ENCODE data around the gene SPINK4. TPM values are rescaled to one million over a fixed set of nuclear protein-coding genes. Genes with fewer than 3 reads are reported as not detected.

Gene SPINK4
- total RNA-seq, 2 donors from 2014 or later, result not detected

DNA sequence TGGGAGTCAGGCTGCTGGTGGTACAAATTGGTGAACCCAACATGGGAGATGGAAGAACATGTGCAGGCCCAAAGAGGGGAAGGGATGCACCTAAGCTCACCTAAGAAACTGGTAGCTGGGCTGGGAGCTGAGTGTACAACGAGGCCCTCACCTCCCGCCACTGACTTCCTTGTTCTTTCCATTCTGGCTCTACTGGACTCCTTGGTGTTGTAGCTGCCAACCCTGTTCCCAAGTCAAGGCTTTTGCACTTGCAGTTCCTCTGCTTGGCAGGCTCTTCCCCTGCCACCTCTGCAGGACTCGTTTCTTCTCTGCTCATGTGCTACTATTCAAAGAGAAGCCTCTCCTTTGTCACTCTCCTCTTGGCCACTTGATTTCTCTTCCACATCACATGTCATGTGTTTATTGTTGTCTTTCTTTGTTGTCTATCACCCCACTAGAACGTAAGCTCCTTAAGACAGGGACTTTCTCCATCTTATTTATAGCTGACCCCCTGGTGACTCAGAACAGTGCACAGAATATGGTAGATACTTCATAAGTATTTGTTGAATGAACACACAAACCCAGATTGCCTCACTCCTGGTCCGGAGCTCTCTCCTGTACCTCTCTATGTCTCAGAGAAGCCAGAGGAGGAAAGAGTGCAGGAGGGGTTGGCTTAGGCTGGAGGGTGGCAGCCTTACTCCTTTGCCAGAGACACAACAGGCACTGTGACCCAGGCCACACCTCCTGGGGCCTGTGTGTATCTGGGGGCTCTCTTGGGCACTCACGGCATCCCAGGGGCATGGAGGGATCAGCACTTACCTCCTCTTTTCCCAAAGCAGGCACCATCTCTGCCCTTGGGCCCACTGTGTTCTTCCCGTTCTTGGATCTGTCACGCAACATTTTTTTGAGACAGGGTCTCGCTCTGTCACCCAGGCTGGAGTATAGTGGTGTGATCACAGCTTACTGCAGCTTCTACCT lies 5.2 kb upstream of the SPINK4 start:
- H3K4me3 ChIP-seq, result no peak overlapping the region
- no peak for DNase-seq (ENCODE audit: low spot score)
- no peak overlapping the region for H3K27ac ChIP-seq
- no peaks in the 10 kb centered on the region for H3K27me3 ChIP-seq
- no peak for TF ChIP-seq CTCF (IDR thresholded peaks at IDR 0.05)
- H3K36me3 ChIP-seq, result no peaks in the 10 kb centered on the region
- H3K9me3 ChIP-seq, result no peaks in the 10 kb centered on the region
- H3K4me1 ChIP-seq, result peaks cover 0 to 5% of the 10 kb centered on the region in 2 donors

- H3K36me3 ChIP-seq, result no peaks in the 10 kb centered on the region
- DNase-seq (ENCODE audit: low spot score), result no peak
- peaks cover 0 to 9% of the 10 kb centered on the region in 2 donors for H3K4me1 ChIP-seq
- no peaks in the 10 kb centered on the region for H3K9me3 ChIP-seq
- no peak overlapping the region for H3K4me3 ChIP-seq
- TF ChIP-seq CTCF (IDR thresholded peaks at IDR 0.05), result no peak
- H3K27ac ChIP-seq, result no peak overlapping the region
- H3K27me3 ChIP-seq, result no peaks in the 10 kb centered on the region
Measured at GRCh38 chr9:33236571-33236970, 3.4 kb upstream of the SPINK4 start.

- no peaks in the 10 kb centered on the region for H3K9me3 ChIP-seq
- no peak overlapping the region for H3K27ac ChIP-seq
- no peak overlapping the region for H3K4me3 ChIP-seq
- no peak for TF ChIP-seq CTCF (IDR thresholded peaks at IDR 0.05)
- H3K4me1 ChIP-seq, result peaks cover 0 to 9% of the 10 kb centered on the region in 2 donors
- no peak for DNase-seq (ENCODE audit: low spot score)
- no peaks in the 10 kb centered on the region for H3K36me3 ChIP-seq
- H3K27me3 ChIP-seq, result no peaks in the 10 kb centered on the region
Measured at GRCh38 chr9:33241298-33241697, 1.3 kb downstream of the SPINK4 start.

- Histone ChIP-seq H3K4me1 (peaks cover 0 to 9% of the 10 kb centered on the region in 2 donors), H3K27ac (no peak overlapping the region), H3K36me3 (no peaks in the 10 kb centered on the region), H3K27me3 (no peaks in the 10 kb centered on the region), H3K4me3 (no peak overlapping the region), H3K9me3 (no peaks in the 10 kb centered on the region)
- TF ChIP-seq CTCF (IDR thresholded peaks at IDR 0.05), result no peak
- no peak for DNase-seq (ENCODE audit: low spot score)
Measured at GRCh38 chr9:33242609-33243134, 2.7 kb downstream of the SPINK4 start.

DNA sequence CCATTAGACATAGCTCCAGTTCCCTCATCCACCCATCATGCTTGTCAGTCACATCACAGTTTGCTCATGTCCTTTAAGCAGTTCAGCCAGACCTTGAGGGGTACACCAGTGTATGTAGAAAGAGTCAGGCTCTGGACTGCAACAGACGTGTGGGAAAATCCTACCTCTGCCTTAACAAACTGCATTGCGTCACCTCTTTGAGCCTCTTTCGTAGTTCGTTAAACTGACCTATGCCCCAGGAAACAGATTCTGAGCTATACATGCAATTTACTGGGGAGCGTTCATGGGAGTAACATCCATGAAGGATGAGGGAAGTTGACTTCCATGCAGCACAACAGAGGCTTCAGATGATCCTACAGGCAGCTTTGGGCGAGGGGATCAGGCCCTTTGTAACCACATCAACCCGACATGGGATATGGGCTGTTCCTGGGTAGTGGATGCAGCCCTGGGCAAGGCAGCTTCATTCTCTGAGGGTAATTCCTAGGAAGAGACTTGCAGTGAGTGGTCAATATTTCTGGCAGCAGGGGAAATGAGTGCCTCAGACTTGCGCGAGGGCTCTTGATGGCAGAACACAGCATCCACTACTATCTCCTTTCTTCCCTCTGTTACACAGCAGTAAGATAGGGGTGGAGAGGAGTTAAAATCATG lies 4.3 kb downstream of the SPINK4 start:
- Histone ChIP-seq H3K27me3 (no peaks in the 10 kb centered on the region), H3K9me3 (no peaks in the 10 kb centered on the region), H3K4me1 (peaks cover 0 to 9% of the 10 kb centered on the region in 2 donors), H3K27ac (no peak overlapping the region), H3K4me3 (no peak overlapping the region), H3K36me3 (peaks cover 8% of the 10 kb centered on the region)
- no peak for TF ChIP-seq CTCF (IDR thresholded peaks at IDR 0.05)
- DNase-seq (ENCODE audit: low spot score), result no peak
